H1 (cell line): ENCODE data around the gene PCF11. TPM values are rescaled to one million over a fixed set of nuclear protein-coding genes. Genes with fewer than 3 reads are reported as not detected.

Experiments
- CTCF ChIA-PET: fragments of 300-600 bp; sonication (Branson Sonifier 250); formaldehyde crosslinking; loops from one replicate; lab custom pipeline; 2021; ENCODE audit not compliant: partially characterized antibody; lab: Charles Lee
- POLR2A ChIA-PET: fragments of 300-600 bp; sonication (Branson Sonifier 250); formaldehyde crosslinking; loops from one replicate; lab custom pipeline; 2021; ENCODE audit warnings: inconsistent platforms; ENCODE audit not compliant: partially characterized antibody; lab: Charles Lee
- DNase-seq, 2 experiments: peaks; one replicate each; pipeline versions ENCODE4 v3.0.0 to v3.0.0-alpha.2; 2010 to 2022; ENCODE audit warnings: low spot score in 2 of 2, low read depth in 1 of 2, mixed read lengths in 1 of 2
- FAIRE-seq: peaks from 2 replicates; lab custom pipeline; 2011; peaks lifted over from hg19 to GRCh38; lab: Jason Lieb, UNC
- H2AFZ ChIP-seq: 2 replicates; pipeline ENCODE4 v1.8.1; 2012; ENCODE audit warnings: low read length, inconsistent platforms
- H2AK5ac ChIP-seq: 2 replicates; pipeline ENCODE4 v1.6.1; 2013; ENCODE audit warnings: low read depth, low read length
- H2BK120ac ChIP-seq: replicated peaks from 2 replicates; pipeline ENCODE3; 2013; ENCODE audit warnings: low read depth, low read length, inconsistent platforms
- H2BK12ac ChIP-seq: 2 replicates; pipeline ENCODE4 v1.6.1; 2013; ENCODE audit warnings: low read depth, low read length
- H2BK15ac ChIP-seq: 2 replicates; pipeline ENCODE4 v1.6.1; 2013; ENCODE audit warnings: low read length
- H2BK20ac ChIP-seq: 2 replicates; pipeline ENCODE4 v1.6.1; 2013; ENCODE audit warnings: low read length
- H2BK5ac ChIP-seq: 2 replicates; pipeline ENCODE4 v1.6.1; 2013; ENCODE audit warnings: low read depth, low read length
- H3K14ac ChIP-seq: 2 replicates; pipeline ENCODE4 v1.6.1; 2013; ENCODE audit warnings: inconsistent platforms; ENCODE audit not compliant: insufficient read length
- H3K18ac ChIP-seq: 2 replicates; pipeline ENCODE4 v1.6.1; 2013; ENCODE audit warnings: low read length; ENCODE audit errors: extremely low read depth
- H3K23ac ChIP-seq: 2 replicates; pipeline ENCODE4 v1.6.1; 2013; ENCODE audit warnings: inconsistent platforms; ENCODE audit not compliant: insufficient read length
- H3K23me2 ChIP-seq: 2 replicates; pipeline ENCODE4 v1.6.1; 2013; ENCODE audit warnings: low read depth, low read length
- H3K27ac ChIP-seq: 2 replicates; pipeline ENCODE4 v1.6.1; 2011; ENCODE audit warnings: low read depth, low read length, inconsistent platforms
- H3K27me3 ChIP-seq, 4 experiments: replicated peaks in 1 of 4; 1 replicate in 1 of 4; 2 replicates in 3 of 4; pipeline versions ENCODE4 v1.6.1 to v1.8.1; 2011 to 2013; ENCODE audit warnings: low read length in 3 of 4, mild to moderate bottlenecking in 3 of 4, inconsistent platforms in 2 of 4, mixed read lengths in 2 of 4, moderate library complexity in 1 of 4; ENCODE audit not compliant: control insufficient read depth in 3 of 4, insufficient read depth in 3 of 4; ENCODE audit errors: extremely low read depth in 1 of 4
- H3K36me3 ChIP-seq, 4 experiments: 2 replicates each; pipeline versions ENCODE4 v1.6.1 to v1.8.1; 2011 to 2013; ENCODE audit warnings: mild to moderate bottlenecking in 4 of 4, low read length in 3 of 4, moderate library complexity in 2 of 4, control low read depth in 1 of 4, inconsistent platforms in 1 of 4; ENCODE audit not compliant: insufficient read depth in 4 of 4, control insufficient read depth in 2 of 4
- H3K4ac ChIP-seq: replicated peaks from 2 replicates; pipeline ENCODE3; 2013; ENCODE audit warnings: low read length, low read depth, mixed read lengths, inconsistent platforms; ENCODE audit not compliant: insufficient read length
- H3K4me1 ChIP-seq, 4 experiments: replicated peaks in 1 of 4; 1 replicate in 1 of 4; 2 replicates in 3 of 4; pipeline versions ENCODE4 v1.6.1 to v1.8.1; 2011 to 2013; ENCODE audit warnings: low read length in 3 of 4, inconsistent platforms in 2 of 4, mixed read lengths in 1 of 4; ENCODE audit not compliant: insufficient read depth in 4 of 4, control insufficient read depth in 3 of 4
- H3K4me2 ChIP-seq, 2 experiments: 2 replicates each; pipeline versions ENCODE4 v1.6.1 to v1.8.1; 2011 to 2013; ENCODE audit warnings: low read depth in 2 of 2, low read length in 2 of 2, control low read depth in 1 of 2, inconsistent platforms in 1 of 2, mild to moderate bottlenecking in 1 of 2; ENCODE audit not compliant: insufficient read depth in 1 of 2
- H3K4me3 ChIP-seq, 4 experiments: fragments of 200-600, 300-600 bp in 1 of 4; sonication (generic), shearing (Covaris generic), sonication (Bioruptor Twin) in 1 of 4; 2 replicates each; pipeline versions ENCODE4 v1.5.1 to v1.8.1; 2011 to 2016; ENCODE audit warnings: low read length in 4 of 4, low read depth in 3 of 4, control low read depth in 2 of 4, inconsistent platforms in 2 of 4, mild to moderate bottlenecking in 2 of 4, mixed read lengths in 1 of 4, moderate library complexity in 1 of 4; ENCODE audit not compliant: insufficient read depth in 2 of 4; ENCODE audit errors: extremely low read depth in 1 of 4
- H3K56ac ChIP-seq: replicated peaks from 2 replicates; pipeline ENCODE3; 2013; ENCODE audit warnings: low read depth, mild to moderate bottlenecking, mixed read lengths, low read length, inconsistent platforms; ENCODE audit not compliant: insufficient read length
- H3K79me1 ChIP-seq: 2 replicates; pipeline ENCODE4 v1.6.1; 2013; ENCODE audit warnings: low read depth, low read length, control low read depth
- H3K79me2 ChIP-seq, 2 experiments: 2 replicates each; pipeline versions ENCODE4 v1.6.1 to v1.8.1; 2012 to 2013; ENCODE audit warnings: low read length in 2 of 2, mild to moderate bottlenecking in 2 of 2, inconsistent platforms in 1 of 2; ENCODE audit not compliant: insufficient read depth in 2 of 2, control insufficient read depth in 1 of 2
- H3K9ac ChIP-seq, 4 experiments: replicated peaks in 1 of 4; 1 replicate in 1 of 4; 2 replicates in 3 of 4; pipeline versions ENCODE4 v1.6.1 to v1.8.1; 2011 to 2013; ENCODE audit warnings: low read depth in 3 of 4, low read length in 3 of 4, control low read depth in 2 of 4, mild to moderate bottlenecking in 2 of 4, moderate library complexity in 2 of 4, inconsistent platforms in 1 of 4; ENCODE audit errors: extremely low read depth in 1 of 4
- H3K9me3 ChIP-seq, 2 experiments: 2 replicates each; pipeline versions ENCODE4 v1.6.1 to v1.8.1; 2012 to 2013; ENCODE audit warnings: mild to moderate bottlenecking in 2 of 2, moderate library complexity in 2 of 2, control low read depth in 1 of 2, inconsistent platforms in 1 of 2, low read depth in 1 of 2, low read length in 1 of 2, mixed read lengths in 1 of 2; ENCODE audit not compliant: insufficient read depth in 2 of 2
- H4K20me1 ChIP-seq, 2 experiments: replicated peaks in 1 of 2; 2 replicates each; pipeline versions ENCODE3 to v1.8.1; 2011 to 2013; ENCODE audit warnings: inconsistent platforms in 2 of 2, low read length in 2 of 2, mild to moderate bottlenecking in 1 of 2; ENCODE audit not compliant: insufficient read depth in 2 of 2, control insufficient read depth in 1 of 2
- H4K5ac ChIP-seq: 2 replicates; pipeline ENCODE4 v1.6.1; 2013; ENCODE audit warnings: low read length, low read depth, mixed read lengths, inconsistent platforms; ENCODE audit not compliant: insufficient read length
- H4K8ac ChIP-seq: 2 replicates; pipeline ENCODE4 v1.8.0; 2013; ENCODE audit warnings: mild to moderate bottlenecking, moderate library complexity, low read length, inconsistent platforms; ENCODE audit not compliant: insufficient read depth; ENCODE audit errors: extremely low read depth
- H4K91ac ChIP-seq: replicated peaks from 2 replicates; pipeline ENCODE3; 2013; ENCODE audit warnings: low read length, mixed read lengths, inconsistent platforms; ENCODE audit not compliant: insufficient read length
- CEBPB ChIP-seq: IDR thresholded peaks from 2 replicates; pipeline ENCODE4 v1.6.1; 2012; ENCODE audit warnings: low read depth, low read length
- CTBP2 ChIP-seq: IDR thresholded peaks from 2 replicates; pipeline ENCODE4 v1.7.0; 2011; ENCODE audit warnings: borderline replicate concordance, mild to moderate bottlenecking, moderate library complexity, mixed read lengths, low read length; ENCODE audit not compliant: insufficient read depth, insufficient read length
- EP300 ChIP-seq, 2 experiments: IDR thresholded peaks; 1 replicate in 1 of 2; 2 replicates in 1 of 2; pipeline ENCODE4 v1.6.1; 2011 to 2012; ENCODE audit warnings: low read depth in 2 of 2, low read length in 2 of 2, mild to moderate bottlenecking in 2 of 2, borderline replicate concordance in 1 of 2, inconsistent platforms in 1 of 2, moderate library complexity in 1 of 2
- NANOG ChIP-seq: IDR thresholded peaks from 2 replicates; pipeline ENCODE4 v1.6.1; 2011; ENCODE audit warnings: low read length, low read depth, mild to moderate bottlenecking, inconsistent platforms; ENCODE audit not compliant: insufficient read depth, poor library complexity, severe bottlenecking
- POU5F1 ChIP-seq: IDR thresholded peaks from 2 replicates; pipeline ENCODE4 v1.6.1; 2011; ENCODE audit warnings: low read depth, mild to moderate bottlenecking, low read length, moderate library complexity
- RNF2 ChIP-seq: fragments of 200-900, 300-1000 bp; sonication (generic); IDR thresholded peaks from 2 replicates; pipeline ENCODE4 v1.7.1; 2016; ENCODE audit warnings: borderline replicate concordance, low read depth, mild to moderate bottlenecking, antibody characterized with exemption, low read length; ENCODE audit not compliant: poor library complexity, severe bottlenecking; ENCODE audit errors: missing control alignments
- SP1 ChIP-seq: IDR thresholded peaks from 2 replicates; pipeline ENCODE4 v1.6.1; 2011; ENCODE audit warnings: low read depth, low read length
- TAF7 ChIP-seq: optimal IDR thresholded peaks from 2 replicates; pipeline ENCODE3; 2011; ENCODE audit warnings: low read depth, mild to moderate bottlenecking, inconsistent platforms, low read length, moderate library complexity, borderline replicate concordance
- TBP ChIP-seq: IDR thresholded peaks from 2 replicates; pipeline ENCODE4 v1.6.1; 2011; ENCODE audit warnings: low read depth, low read length, improper control_type of control experiment
- WGBS, 2 experiments: shearing (Covaris generic) in 1 of 2; methylation state at CpG; one replicate each; pipeline versions ENCODE4 v1.1.6 to v1.1.7; 2013 to 2015; ENCODE audit warnings: low lambda C conversion rate in 2 of 2, mixed read lengths in 2 of 2, inconsistent platforms in 1 of 2, low coverage in 1 of 2, missing lambda C conversion rate in 1 of 2; ENCODE audit not compliant: insufficient replicate concordance in 2 of 2, insufficient coverage in 1 of 2, insufficient read length in 1 of 2; ENCODE audit errors: extremely low coverage in 1 of 2, missing lambda C conversion rate in 1 of 2; 5-methylcytosine and 5-hydroxymethylcytosine counted together
- polyA plus RNA-seq, 7 experiments: library from polyadenylated mRNA; depleted of rRNA in 3 of 7; stranded (reverse) in 5 of 7; unstranded in 2 of 7; fragments of >200 nt in 5 of 7; fragments of 200-250 nt in 2 of 7; gene quantifications; 1 replicate in 5 of 7; 2 replicates in 1 of 7; 4 replicates in 1 of 7; pipeline versions ENCODE4 v1.2.1 to v1.2.3, GENCODE V29; 2011 to 2013; ENCODE audit warnings: missing spikeins in 2 of 7, mixed read lengths in 2 of 7
- total RNA-seq: library from RNA; stranded (reverse); fragmentation: NEBNext Ultra II Directional; extraction: Animal tissue kit (Norgen Biotek cat#: 25700); gene quantifications from 2 replicates; pipeline ENCODE4 v1.2.1, GENCODE V29; 2021
- TF ChIP-seq, protein P1 (sequence below): IDR thresholded peaks from 2 replicates; pipeline ENCODE4 v1.6.1; 2012; ENCODE audit warnings: low read length, inconsistent platforms
- TF ChIP-seq, protein P2 (sequence below): IDR thresholded peaks from 2 replicates; pipeline ENCODE4 v1.6.1; 2012; ENCODE audit warnings: inconsistent platforms

PCF11 gene
- total and polyA plus RNA-seq, 2 of the 8 experiments (the other 6 are each of a cell fraction or from before 2014, with no cell fraction given) = 25.1 to 47.7 TPM

DNA sequence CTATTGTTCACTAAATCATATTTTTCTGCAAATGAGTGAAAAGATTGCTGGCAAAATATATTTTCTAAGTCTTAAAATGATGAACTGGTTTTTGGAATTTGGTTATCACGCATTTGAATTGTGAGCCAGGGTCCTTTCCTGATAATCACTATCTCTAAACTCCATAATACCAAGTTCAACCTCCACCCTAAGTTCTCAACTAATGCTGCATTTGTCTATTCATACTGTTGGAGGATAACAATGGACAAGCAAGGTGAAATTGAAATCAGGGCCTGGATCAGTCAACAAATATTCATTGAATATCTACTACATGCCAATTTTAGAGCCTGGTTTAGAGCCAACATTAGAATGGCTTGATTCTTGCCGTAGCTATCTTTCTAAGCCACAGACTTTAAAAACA, 4.7 kb upstream of the PCF11 start:
- Histone ChIP-seq H3K18ac (no peak overlapping the region), H3K79me2 (peaks cover 0 to 3% of the 10 kb centered on the region in 2 experiments; a peak in 3 of 4 replicates), H2BK12ac (no peak overlapping the region), H3K23me2 (peaks cover 3% of the 10 kb centered on the region; the same call in 1 of the 2 replicates), H3K23ac (no peak overlapping the region), H3K56ac (no peak overlapping the region), H4K91ac (no peak overlapping the region), H3K4ac (no peak overlapping the region), H2BK5ac (no peak overlapping the region), H3K4me1 (no peaks in the 10 kb centered on the region), H4K8ac (no peak overlapping the region), H3K79me1 (no peaks in the 10 kb centered on the region), H2BK120ac (no peak overlapping the region), H2AFZ (no peak overlapping the region), H3K9me3 (no peaks in the 10 kb centered on the region), H3K27me3 (no peaks in the 10 kb centered on the region), H2BK15ac (no peak overlapping the region), H3K4me3 (no peak overlapping the region), H4K20me1 (no peaks in the 10 kb centered on the region), H3K27ac (no peak overlapping the region), H2BK20ac (no peak overlapping the region), H3K36me3 (no peaks in the 10 kb centered on the region), H3K9ac (no peak overlapping the region), H3K4me2 (no peak overlapping the region), H2AK5ac (no peak overlapping the region), H3K14ac (no peak overlapping the region), H4K5ac (no peak overlapping the region)
- 81% methylated on average over 2 of the region's 2 CpGs; no CpG with 5 or more reads in 1 of the 2 experiments for WGBS, 2 experiments
- DNase-seq (no peak), FAIRE-seq (no peak)
- ChIA-PET POLR2A (no interaction called here), CTCF (no interaction called here)
- TF ChIP-seq TBP (no peak), RNF2 (no peak), SP1 (no peak), POU5F1 (no peak), TAF7 (no peak), NANOG (no peak), EP300 (IDR thresholded peaks at IDR 0.05; ENCODE audit: borderline replicate concordance in 1 of 2, low read depth in 2 of 2, low read length in 2 of 2) (no peak), CTBP2 (no peak), CEBPB (no peak)
- TF ChIP-seq, protein P1, sequence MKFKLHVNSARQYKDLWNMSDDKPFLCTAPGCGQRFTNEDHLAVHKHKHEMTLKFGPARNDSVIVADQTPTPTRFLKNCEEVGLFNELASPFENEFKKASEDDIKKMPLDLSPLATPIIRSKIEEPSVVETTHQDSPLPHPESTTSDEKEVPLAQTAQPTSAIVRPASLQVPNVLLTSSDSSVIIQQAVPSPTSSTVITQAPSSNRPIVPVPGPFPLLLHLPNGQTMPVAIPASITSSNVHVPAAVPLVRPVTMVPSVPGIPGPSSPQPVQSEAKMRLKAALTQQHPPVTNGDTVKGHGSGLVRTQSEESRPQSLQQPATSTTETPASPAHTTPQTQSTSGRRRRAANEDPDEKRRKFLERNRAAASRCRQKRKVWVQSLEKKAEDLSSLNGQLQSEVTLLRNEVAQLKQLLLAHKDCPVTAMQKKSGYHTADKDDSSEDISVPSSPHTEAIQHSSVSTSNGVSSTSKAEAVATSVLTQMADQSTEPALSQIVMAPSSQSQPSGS = no peak
- TF ChIP-seq, protein P2, sequence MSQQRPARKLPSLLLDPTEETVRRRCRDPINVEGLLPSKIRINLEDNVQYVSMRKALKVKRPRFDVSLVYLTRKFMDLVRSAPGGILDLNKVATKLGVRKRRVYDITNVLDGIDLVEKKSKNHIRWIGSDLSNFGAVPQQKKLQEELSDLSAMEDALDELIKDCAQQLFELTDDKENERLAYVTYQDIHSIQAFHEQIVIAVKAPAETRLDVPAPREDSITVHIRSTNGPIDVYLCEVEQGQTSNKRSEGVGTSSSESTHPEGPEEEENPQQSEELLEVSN = no peak
